ENCODE measurements around the gene DCLK1.

DNA sequence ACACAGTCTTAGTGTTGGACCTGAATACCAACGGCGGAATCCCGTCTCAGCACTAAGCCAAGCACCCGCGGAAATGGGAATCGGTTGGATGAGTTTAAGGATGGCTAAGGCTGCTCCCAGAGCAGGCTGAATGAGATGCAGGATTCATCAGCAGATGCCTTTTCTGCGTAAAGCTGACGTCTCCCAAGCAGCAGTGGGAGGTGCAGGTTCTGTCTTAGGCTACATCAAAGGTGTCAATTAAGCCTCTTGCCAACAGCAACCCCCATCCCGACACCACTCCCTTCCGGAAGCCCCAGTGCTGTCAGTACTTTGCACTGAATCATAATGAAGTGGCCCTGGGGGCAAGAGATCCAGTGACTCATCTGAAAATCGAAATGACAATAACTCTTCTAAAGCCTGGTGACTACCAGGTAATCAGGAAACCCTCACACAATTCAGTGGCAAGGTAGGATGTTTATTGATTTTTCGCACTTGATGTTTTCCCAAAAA, 275.6 kb downstream of the DCLK1 start:
- TF ChIP-seq, protein P1, sequence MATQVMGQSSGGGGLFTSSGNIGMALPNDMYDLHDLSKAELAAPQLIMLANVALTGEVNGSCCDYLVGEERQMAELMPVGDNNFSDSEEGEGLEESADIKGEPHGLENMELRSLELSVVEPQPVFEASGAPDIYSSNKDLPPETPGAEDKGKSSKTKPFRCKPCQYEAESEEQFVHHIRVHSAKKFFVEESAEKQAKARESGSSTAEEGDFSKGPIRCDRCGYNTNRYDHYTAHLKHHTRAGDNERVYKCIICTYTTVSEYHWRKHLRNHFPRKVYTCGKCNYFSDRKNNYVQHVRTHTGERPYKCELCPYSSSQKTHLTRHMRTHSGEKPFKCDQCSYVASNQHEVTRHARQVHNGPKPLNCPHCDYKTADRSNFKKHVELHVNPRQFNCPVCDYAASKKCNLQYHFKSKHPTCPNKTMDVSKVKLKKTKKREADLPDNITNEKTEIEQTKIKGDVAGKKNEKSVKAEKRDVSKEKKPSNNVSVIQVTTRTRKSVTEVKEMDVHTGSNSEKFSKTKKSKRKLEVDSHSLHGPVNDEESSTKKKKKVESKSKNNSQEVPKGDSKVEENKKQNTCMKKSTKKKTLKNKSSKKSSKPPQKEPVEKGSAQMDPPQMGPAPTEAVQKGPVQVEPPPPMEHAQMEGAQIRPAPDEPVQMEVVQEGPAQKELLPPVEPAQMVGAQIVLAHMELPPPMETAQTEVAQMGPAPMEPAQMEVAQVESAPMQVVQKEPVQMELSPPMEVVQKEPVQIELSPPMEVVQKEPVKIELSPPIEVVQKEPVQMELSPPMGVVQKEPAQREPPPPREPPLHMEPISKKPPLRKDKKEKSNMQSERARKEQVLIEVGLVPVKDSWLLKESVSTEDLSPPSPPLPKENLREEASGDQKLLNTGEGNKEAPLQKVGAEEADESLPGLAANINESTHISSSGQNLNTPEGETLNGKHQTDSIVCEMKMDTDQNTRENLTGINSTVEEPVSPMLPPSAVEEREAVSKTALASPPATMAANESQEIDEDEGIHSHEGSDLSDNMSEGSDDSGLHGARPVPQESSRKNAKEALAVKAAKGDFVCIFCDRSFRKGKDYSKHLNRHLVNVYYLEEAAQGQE (IDR thresholded peaks at IDR 0.05; ENCODE audit: insufficient read depth in 1 of 2, low read depth in 2 of 2, low read length in 2 of 2) = no peak
- TF ChIP-seq POLR2AphosphoS5 (IDR thresholded peaks at IDR 0.05; ENCODE audit: low read depth, low read length) (no peak), TAF1 (IDR thresholded peaks at IDR 0.05; ENCODE audit: borderline replicate concordance, insufficient read depth, low read length) (no peak)
